ENCODE measurements around the gene MYCBP2. TPM values are rescaled to one million over a fixed set of nuclear protein-coding genes. Genes with fewer than 3 reads are reported as not detected.
A peak's percentile ranks its signal among the peaks of the same experiment; 100 is the strongest.

MYCBP2 gene
- total RNA-seq, 1 donor from 2014 or later: 91.6 TPM

- Histone ChIP-seq H3K27ac (no peak overlapping the region), H3K36me3 (no peaks in the 10 kb centered on the region), H3K4me3 (no peak overlapping the region), H3K4me1 (no peaks in the 10 kb centered on the region), H3K9me3 (no peaks in the 10 kb centered on the region), H3K27me3 (ENCODE audit: low read depth) (no peaks in the 10 kb centered on the region)
- ATAC-seq (no peak), DNase-seq (no peak)
- TF ChIP-seq CTCF (IDR thresholded peaks at IDR 0.05): no peak
- intact Hi-C loops (cut with DNase I): no loop called here
These were observed 10.3 kb upstream of the MYCBP2 start for GRCh38 chr13:77337159-77337558.

GRCh38 chr13:77335543-77335942 is 8.6 kb upstream of the MYCBP2 start:
- Histone ChIP-seq H3K27ac (no peak overlapping the region), H3K4me3 (no peak overlapping the region), H3K27me3 (ENCODE audit: low read depth) (no peaks in the 10 kb centered on the region), H3K36me3 (no peaks in the 10 kb centered on the region), H3K4me1 (peaks cover 2% of the 10 kb centered on the region), H3K9me3 (no peaks in the 10 kb centered on the region)
- DNase-seq (no peak), ATAC-seq (no peak)
- intact Hi-C loops (cut with DNase I): no loop called here
- TF ChIP-seq CTCF (IDR thresholded peaks at IDR 0.05): no peak

- Histone ChIP-seq H3K9me3 (no peaks in the 10 kb centered on the region), H3K36me3 (no peaks in the 10 kb centered on the region), H3K4me3 (no peak overlapping the region), H3K27me3 (ENCODE audit: low read depth) (no peaks in the 10 kb centered on the region), H3K27ac (no peak overlapping the region), H3K4me1 (peaks cover 10% of the 10 kb centered on the region)
- no peak for TF ChIP-seq CTCF (IDR thresholded peaks at IDR 0.05)
- DNase-seq (peak; percentile 48), ATAC-seq (no peak)
- intact Hi-C loops (cut with DNase I): no loop called here
These were observed 6.7 kb upstream of the MYCBP2 start for GRCh38 chr13:77333594-77333993.

GRCh38 chr13:77331421-77331820 is 4.5 kb upstream of the MYCBP2 start:
- no peak for ATAC-seq
- no peak for TF ChIP-seq CTCF (IDR thresholded peaks at IDR 0.05)
- H3K9me3 ChIP-seq: no peaks in the 10 kb centered on the region
- H3K36me3 ChIP-seq: no peaks in the 10 kb centered on the region
- no peak overlapping the region for H3K4me3 ChIP-seq
- H3K27me3 ChIP-seq (ENCODE audit: low read depth): no peaks in the 10 kb centered on the region
- intact Hi-C loops (cut with DNase I): no loop called here
- DNase-seq: no peak
- H3K27ac ChIP-seq: no peak overlapping the region
- H3K4me1 ChIP-seq: peaks cover 25% of the 10 kb centered on the region

- no peaks in the 10 kb centered on the region for H3K9me3 ChIP-seq
- intact Hi-C loops (cut with DNase I): no loop called here
- DNase-seq (no peak), ATAC-seq (peak in 1 of 2 donors; percentile 0)
- H3K36me3 ChIP-seq: no peaks in the 10 kb centered on the region
- H3K27ac ChIP-seq: peak overlapping the region; percentile 87
- peak overlapping the region; percentile 80 for H3K4me3 ChIP-seq
- no peak for TF ChIP-seq CTCF (IDR thresholded peaks at IDR 0.05)
- no peaks in the 10 kb centered on the region for H3K27me3 ChIP-seq (ENCODE audit: low read depth)
- peaks cover 25% of the 10 kb centered on the region for H3K4me1 ChIP-seq
These were observed 3.2 kb upstream of the MYCBP2 start for GRCh38 chr13:77329911-77330584.
